ENCODE measurements around the gene KLF18.
"Not testable (repeated sequence)": the region's sequence is repeated elsewhere in the genome, so short reads cannot be mapped to it uniquely, and the experiment has no call there.

KLF18 gene

DNA sequence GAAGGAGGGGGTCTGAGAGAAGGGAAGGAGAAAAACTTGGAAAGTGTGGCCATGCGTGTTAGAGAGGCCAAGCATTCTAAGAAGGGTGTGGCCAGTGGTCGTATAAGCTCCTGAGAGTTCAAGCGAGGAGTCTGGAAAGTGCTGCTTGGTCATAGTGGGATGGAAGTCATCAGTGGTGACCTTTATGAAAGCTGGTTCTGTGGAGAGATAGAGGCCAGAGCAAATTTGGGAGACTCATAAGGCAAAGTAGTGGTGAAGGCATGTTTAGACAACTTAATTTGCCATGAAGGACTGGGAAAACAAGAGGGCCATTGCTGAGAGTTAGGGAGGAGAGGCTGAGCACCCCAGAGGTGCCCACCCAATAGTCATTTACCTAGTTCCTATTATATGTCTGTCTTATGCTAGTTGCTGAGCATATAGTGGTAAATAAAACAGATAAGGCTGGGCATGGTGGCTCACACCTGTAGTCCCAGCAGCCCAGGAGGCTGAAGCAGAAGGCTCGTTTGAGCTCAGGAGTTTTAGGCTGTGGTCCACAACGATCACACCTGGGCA, 21.0 kb downstream of the KLF18 start:
- in situ Hi-C loops (cut with HindIII; ENCODE audit: low sequenced_read_pairs) = no loop called here

DNA sequence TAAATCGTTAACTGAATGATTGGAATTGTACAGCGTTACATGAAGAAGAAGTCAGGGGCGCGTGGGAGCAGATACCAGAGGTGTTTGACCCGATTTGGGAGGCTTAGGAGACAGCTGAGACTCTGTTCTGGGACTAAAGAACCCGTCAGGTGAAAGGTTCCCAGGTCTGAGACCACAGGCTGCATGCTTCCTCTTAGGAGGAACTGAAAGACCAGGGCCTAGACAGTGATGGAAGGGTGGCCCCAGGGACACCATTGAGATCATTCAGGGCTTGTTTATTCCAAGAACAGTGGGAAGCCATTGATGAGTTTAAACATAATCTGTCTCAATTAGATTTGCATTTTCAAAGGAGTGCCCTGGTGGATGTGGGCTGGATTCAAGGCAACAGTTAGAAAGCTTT, 21.9 kb downstream of the KLF18 start:
- in situ Hi-C loops (cut with HindIII; ENCODE audit: low sequenced_read_pairs) = no loop called here

DNA sequence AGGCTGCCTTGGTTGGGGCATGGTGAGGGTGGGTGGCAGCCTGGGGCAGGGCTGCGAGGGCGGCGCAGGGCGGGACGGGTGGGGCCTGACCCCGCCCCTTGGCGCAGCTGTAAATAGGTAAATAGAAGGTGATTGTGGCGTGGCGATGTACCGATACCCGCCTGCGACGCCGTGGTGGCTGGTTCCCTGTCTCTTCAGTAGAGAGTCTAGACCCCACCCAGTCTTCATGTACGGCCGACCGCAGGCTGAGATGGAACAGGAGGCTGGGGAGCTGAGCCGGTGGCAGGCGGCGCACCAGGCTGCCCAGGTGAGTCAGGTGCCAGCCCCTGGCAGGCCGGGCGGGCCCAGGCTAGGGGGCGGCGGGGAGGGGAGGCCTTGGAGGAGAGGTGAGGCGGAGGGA, 22.7 kb downstream of the KLF18 start, which contains the start of gene KLF17:
KLF17 (plus strand) TSS at position 140 of the 400 bp plus-strand sequence; CDS start at position 227, 87 bp downstream.
- in situ Hi-C loops (cut with HindIII; ENCODE audit: low sequenced_read_pairs) = no loop called here

DNA sequence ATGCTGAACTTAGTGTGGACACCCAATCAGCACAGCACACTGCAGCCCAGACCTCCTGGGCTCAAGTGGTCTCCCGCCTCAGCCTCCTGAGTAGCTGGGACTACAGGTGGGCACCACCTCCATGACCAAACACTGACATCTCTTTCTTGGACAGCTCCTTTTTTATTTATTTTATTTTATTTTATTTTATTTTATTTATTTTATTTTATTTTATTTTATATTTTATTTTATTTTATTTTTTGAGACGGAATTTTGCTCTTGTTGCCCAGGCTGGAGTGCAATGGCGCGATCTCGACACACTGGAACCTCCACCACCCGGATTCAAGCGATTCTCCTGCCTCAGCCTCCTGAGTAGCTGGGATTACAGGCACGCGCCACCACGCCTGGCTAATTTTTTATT, 24.2 kb downstream of the KLF18 start:
- in situ Hi-C loops (cut with HindIII; ENCODE audit: low sequenced_read_pairs) = not testable (repeated sequence)

DNA sequence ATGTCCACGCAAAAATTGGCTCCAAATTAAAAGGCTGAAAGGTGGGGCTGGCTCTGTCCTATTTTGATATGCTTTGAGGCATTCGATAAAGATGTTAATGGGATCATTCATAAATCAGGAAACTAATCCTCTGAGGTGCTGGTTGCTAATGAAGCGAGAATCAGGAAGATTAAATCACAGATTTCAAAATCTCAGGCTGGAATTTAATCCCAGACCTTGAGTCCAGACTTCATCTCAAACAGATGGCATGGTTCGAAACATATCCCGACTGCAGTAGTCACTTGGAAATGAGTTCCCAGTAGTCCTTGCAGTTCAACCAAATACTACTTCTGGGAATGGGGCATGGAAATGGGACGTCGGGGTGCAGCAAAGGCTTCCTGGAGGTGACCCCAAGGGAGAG, 27.3 kb downstream of the KLF18 start:
- in situ Hi-C loops (cut with HindIII; ENCODE audit: low sequenced_read_pairs) = no loop called here

DNA sequence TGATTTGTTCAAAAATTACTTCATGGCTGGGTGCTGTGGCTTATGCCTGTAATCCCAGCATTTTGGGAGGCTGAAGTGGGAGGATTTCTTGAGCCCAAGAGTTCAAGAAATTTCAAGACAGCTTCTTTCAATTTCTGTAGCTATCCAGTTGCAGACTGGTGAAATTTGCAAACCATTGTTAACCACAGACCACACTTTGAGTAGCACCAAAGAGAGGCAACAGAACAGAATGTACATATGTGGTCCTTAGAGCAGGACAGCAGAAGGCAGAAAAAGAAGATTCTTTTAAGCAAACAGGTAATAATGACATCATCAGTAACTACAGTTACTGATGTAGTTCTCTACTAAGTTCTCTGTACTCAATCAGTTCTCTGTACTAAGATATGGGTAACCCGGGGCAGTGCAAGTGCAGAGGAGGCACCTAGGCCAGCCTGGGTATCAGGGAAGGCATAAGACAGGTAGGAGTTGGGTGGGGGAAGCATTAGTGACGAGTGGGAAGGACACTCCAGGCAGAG, 28.3 kb downstream of the KLF18 start:
- in situ Hi-C loops (cut with HindIII; ENCODE audit: low sequenced_read_pairs) = no loop called here

DNA sequence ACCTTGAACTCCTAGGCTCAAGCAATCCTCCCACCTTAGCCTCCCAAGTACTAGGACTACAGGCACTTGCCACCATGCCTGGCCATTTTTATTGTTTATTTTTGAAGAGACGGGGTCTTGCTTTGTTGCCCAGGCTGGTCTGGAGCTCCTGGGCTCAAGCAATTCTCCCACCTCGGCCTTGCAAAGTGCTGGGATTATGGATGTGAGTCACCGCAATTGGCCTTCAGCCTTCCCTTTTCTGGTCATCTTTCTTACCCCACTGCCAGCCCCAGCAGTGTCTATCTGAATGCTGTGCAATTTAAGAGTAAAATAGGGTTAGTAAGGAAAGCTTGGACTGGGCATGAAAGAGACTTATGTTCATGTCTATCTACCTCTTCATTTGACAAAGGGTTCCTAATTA, 28.9 kb downstream of the KLF18 start:
- in situ Hi-C loops (cut with HindIII; ENCODE audit: low sequenced_read_pairs) = no loop called here

DNA sequence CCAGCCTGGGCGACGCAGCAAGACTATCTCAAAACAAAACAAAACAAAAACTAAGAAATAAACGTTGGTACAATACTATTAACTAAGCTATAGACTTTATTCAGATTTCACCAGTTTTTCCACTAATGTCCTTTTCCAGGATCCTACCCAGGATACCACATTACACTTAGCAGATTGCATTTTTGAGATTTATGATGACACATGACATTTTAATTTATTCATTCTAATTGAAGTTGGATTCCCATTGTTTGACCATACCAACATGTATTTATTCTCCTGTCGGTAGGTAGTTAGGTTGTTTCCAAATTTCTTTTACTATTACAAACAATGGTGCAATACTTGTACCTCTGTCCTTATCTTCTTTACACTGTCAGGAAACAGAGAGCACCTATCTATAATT, 29.6 kb downstream of the KLF18 start:
- in situ Hi-C loops (cut with HindIII; ENCODE audit: low sequenced_read_pairs) = no loop called here

DNA sequence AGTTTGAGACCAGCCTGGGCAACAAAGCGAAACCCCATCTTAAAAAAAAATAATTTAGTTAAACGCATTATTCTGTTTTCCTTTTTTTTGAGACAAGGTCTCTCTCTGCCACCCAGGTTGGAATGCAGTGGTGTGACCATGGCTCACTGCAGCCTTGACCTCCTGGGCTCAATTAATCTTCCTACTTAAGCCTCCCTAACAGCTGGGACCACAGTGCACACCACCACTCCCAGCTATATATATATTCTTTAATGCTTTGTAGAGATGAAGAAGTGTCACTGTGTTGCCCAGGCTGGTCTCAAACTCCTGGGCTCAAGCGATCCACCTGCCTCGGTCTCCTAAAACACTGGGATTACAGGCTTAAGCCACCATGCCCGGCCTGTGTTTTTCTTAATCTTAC, 30.5 kb downstream of the KLF18 start:
- in situ Hi-C loops (cut with HindIII; ENCODE audit: low sequenced_read_pairs) = no loop called here

DNA sequence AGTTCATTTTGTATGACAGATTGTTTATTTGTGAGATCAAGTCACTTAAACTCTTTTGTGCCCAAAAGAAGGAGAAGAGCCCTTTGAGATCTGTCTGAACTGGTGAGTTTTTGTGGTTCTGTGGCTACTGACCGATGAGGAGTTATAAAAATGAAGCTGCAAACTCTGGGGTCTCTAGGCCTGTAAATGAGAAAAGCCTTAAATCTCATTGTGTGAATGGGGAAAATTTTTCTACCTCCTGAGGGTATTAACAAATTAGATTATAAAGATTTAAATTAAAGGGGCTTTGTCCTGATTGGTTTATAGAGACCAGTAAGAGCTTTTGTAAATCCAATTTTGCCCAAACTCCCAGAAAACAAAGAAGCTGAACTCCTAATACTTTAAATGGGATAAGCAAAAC, 32.5 kb downstream of the KLF18 start:
- in situ Hi-C loops (cut with HindIII; ENCODE audit: low sequenced_read_pairs) = no loop called here

DNA sequence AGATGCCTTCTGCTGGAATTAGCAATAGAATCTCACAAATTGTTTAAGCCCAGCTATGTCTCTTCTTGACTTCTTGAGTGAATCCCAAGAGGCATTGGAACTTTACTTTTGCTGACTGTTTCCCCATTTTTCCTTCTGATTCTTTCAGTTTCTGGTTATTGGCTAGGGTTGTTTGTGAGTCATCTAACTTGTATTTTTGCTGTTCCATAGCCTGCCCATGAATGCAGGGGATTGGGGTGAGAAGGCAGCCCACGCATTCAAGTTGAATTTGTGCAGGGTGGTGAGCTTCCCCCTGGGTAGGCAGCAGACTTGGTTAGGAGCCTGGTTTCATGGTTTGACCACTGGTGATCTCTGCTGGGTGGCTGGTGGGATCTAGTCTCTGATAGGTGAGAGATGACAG, 33.2 kb downstream of the KLF18 start:
- in situ Hi-C loops (cut with HindIII; ENCODE audit: low sequenced_read_pairs) = no loop called here

DNA sequence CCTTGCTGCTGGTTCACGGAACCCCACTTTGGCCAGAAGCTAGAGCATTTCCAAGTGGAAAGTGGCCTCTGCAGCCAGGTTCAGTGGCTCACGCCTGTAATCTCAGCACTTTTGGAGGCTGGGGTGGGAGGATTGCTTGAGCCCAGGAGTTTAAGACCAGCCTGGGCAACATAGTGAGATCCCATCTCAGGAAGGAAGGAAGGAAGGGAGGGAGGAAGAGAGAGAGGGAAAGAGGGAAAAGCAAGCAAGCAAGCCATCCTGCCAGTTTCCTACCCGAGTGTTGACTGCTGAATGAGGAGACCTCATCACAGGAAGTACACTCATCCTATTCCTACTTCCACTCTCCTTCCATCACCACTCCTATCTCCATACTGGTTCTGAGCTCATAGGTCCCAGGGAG, 35.6 kb downstream of the KLF18 start:
- in situ Hi-C loops (cut with HindIII; ENCODE audit: low sequenced_read_pairs) = no loop called here

DNA sequence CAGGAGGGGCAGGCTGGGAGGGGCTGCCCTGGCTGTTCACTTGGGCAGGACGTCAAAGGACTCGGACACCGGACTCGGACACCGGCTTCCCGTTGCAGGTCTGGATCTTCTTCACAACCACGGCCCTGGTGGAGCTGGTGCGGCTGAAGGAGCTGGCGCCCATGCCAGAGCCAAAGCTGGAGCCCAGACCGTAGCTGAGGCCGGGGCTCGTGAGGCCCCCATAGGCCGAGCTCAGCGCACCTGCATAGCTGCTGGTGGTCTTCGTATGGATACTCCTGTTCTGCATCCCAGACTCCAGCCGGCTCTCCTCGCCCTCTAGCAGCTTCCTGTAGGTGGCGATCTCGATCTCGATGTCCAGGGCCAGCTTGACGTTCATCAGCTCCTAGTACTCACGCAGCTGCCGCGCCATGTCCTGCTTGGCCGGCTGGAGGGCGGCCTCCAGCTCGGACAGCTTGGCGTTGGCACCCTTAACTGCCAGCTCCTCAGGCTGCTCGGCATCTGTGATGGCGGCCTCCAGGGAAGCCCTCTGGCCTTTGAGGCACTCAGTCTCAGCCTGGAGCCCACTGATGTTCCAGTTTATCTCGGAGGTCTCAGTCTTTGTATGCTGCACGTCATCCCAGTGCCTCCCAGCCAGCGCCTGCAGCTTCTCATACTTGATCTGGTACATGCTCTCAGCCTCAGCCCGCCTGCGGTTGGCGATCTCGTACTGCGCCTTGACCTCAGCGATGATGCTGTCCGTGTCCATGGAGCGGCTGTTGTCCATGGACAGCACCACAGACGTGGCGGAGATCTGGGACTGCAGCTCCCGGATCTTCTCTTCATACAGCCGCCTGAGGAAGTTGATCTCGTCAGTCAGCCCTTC, 37.9 kb downstream of the KLF18 start:
- in situ Hi-C loops (cut with HindIII; ENCODE audit: low sequenced_read_pairs) = no loop called here

DNA sequence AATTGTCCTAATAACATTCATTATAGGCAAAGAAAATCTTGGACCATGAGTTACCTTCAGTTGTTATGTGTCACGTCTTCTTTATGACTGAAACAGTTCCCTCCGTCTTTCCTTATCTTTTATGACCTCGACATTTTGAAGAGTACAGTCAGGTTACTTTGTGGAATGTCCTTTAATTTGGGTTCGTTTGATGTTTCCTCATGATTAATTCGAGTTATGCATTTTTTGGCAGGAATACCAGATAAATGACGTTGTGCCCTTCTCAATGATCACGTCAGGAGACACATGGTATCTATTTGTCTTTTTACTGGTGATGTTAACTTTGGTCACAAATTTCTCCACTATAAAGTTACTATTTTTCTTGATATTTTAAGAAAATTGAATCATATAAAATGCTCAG, 40.1 kb downstream of the KLF18 start:
- in situ Hi-C loops (cut with HindIII; ENCODE audit: low sequenced_read_pairs) = no loop called here

DNA sequence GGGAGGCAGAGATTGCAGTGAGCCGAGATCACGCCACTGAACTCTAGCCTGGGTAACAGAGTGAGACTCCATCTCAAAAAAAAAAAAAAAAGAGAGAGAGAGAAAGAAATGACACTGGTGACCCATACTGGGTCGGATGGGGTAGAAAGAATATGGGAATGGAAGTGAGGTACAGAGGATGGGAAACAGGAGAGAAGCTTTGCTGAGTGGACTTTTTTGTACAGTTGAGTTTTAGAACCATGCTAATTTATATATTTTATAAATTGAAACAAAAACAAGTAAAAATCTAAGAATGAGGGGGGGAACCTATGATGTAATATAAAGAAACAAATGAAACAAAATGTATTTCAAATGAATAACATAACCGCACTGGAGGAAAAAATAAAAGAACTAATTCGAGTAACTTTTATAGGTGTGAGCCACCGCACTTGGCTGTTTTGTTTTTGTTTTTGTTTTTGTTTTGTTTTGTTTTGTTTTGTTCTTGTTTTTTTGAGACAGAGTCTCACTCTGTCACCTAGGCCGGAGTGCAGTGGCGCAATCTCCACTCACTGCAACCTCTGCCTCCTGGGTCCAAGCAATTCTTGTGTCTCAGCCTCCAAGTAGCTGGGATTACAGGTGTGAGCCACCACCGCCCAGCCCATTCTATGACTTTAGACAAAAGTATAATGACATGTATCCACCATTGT, 41.1 kb downstream of the KLF18 start:
- in situ Hi-C loops (cut with HindIII; ENCODE audit: low sequenced_read_pairs) = no loop called here

DNA sequence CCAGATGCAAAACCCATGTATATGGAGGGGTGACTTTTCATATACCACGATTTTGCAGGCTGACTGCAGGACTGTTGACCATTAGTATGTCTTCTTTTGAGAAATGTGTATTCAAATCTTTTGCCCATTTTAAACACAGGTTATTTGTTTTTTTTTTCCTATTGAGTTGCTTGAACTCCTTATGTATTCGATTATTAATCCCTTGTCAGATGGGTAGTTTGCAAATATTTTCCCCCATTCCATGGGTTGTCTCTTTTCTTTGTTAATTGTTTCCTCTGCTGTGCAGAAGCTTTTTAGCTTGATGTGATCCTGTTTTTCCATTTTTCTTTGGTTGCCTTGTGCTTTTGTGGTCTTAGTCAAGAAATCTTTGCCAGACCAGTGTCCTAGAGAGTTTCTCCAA, 47.4 kb downstream of the KLF18 start:
- in situ Hi-C loops (cut with HindIII; ENCODE audit: low sequenced_read_pairs) = no loop called here

DNA sequence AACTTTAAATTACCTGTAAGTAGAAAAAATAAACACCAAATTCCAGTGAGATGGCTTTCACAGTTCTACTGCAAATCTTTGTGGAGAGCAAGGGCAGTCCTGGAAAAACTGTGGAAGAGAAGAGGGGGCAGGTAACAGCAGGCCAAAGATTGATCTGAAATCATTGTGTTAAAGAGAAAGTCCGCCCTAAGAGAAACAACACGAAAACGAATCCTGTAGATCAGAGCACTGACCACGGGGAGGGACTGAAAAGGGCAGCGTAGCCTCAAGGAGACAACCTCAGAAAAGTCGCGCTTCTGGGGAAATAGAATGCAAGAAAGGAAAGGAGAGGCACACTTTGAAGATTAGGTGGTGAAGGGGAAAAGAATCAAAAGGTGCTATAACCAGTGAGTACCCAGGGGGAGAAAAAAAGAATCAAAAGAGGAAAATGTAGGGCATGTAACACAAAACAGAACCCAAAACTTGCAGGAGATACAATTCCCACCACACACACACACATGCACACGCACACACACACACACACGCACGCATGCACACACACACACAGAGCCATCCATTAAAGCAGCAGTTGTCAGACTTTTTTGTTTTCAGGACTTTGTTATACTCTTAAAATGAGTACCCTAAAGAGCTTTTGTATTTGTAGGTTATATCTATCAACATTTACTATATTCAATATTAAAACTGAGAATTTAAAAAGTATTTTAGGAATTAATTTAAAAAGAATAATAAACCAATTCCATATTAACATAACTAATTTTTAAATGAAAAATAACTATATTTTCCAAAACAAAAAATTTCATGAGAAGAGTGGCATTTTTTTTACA, 50.8 kb downstream of the KLF18 start:
- in situ Hi-C loops (cut with HindIII; ENCODE audit: low sequenced_read_pairs) = no loop called here

DNA sequence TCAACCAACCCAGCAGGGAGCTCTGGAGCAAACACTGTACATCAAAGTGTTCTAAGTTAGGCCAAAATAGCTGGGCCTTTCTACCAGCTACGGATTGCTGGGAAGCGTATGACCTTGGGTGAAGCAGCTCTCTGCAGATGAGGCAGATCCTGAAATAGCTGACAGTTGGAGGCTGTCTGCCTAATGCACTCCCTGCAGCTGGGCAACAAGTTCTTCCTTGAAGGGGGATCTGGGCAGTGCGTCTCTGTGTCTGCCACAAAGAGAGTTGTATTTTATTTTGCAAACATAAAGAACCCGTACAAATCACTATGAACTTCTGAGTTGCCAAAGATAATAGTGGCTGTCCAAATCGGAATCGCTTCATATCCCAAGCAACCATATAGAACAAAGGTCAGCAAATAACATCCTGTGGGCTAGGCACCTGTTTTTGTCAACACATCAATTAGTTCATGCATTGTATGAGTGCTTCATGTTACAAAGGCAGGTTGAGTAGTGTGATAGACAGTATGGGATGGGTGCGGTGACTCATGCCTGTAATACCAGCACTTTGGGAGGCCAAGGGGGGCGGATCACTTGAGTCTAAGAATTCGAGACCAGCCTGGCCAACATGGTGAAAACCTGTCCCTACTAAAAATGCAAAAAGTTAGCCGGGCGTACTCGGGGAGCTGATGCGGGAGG, 51.9 kb downstream of the KLF18 start:
- in situ Hi-C loops (cut with HindIII; ENCODE audit: low sequenced_read_pairs) = no loop called here

All from DLD1 (cell line).